NCI-H526 treated with DMSO at 0.1 percent for 48 hours (cell line): ENCODE measurements around the gene NCEH1.

ENCODE experiments used
- DNase-seq: peaks from one replicate; lab custom pipeline; 2025; lab: John Stamatoyannopoulos, UW

The NCEH1 gene

GRCh38 chr3:172580680-172581401 is 130.0 kb downstream of the NCEH1 start:
- DNase-seq, result no peak
